Activated CD4-positive, alpha-beta T cell treated with anti-CD3 and anti-CD28 coated beads, Interleukin-2, amount 50 U/mL, for 1 hour (primary cell): ENCODE measurements around the gene KDM1B.

Experiments
- DNase-seq: peaks from one replicate; pipeline ENCODE4 v3.0.0-alpha.2; 2020

KDM1B gene

DNA sequence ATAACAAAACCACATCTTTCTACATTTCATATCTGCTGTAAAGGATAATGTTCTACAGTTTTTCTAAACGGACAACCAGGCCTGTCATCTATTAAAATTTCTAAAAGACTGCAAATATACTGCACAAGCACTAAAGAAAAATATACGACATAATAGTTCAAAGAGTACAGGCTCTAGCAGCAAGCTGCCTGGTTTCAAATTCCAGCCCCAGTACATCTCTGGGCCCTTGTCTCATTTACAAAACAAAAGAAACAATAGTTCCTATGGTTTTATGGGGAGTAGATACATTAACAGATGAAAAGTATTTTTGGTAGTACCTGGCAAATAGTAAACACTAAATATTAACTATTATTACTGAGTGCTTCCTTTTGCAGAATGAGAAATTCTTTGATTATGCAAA is 85.0 kb downstream of the KDM1B start:
- DNase-seq = no peak

GRCh38 chr6:18241208-18242038 is 86.2 kb downstream of the KDM1B start:
- no peak for DNase-seq

DNA sequence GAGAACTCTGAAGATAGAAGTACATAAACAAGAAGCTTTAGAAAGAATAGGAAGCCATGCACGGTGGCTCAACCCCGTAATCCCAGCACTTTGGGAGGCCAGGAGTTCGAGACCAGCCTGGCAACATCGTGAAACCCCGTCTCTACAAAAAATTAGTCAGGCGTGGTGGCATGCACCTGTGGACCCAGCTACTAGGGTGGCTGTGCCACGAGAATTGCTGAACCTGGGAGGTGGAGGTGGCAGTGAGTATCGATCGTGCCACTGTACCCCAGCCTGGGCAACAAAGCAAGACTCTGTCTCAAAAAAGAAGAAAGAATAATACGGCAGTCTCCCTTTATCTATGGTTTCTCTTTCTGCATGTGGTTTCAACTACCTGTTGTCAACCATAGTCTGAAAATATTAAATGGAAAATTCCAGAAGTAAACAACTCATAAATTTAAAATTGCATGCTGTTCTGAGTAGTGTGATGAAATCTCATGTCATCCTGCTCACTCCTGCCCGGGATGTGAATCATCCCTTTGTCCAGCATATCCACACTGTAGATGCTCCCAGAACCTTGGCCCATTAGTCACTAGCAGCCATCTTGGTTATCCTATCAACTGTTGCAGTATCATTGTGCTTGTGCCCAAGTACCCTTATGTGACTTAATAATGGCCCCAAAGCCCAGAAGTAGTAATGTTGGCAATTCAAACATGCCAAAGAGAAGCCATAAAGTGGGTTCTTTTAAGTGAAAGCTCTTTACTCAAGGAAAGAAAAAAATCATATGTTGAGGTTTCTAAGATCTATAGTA is 87.0 kb downstream of the KDM1B start:
- DNase-seq = no peak

DNA sequence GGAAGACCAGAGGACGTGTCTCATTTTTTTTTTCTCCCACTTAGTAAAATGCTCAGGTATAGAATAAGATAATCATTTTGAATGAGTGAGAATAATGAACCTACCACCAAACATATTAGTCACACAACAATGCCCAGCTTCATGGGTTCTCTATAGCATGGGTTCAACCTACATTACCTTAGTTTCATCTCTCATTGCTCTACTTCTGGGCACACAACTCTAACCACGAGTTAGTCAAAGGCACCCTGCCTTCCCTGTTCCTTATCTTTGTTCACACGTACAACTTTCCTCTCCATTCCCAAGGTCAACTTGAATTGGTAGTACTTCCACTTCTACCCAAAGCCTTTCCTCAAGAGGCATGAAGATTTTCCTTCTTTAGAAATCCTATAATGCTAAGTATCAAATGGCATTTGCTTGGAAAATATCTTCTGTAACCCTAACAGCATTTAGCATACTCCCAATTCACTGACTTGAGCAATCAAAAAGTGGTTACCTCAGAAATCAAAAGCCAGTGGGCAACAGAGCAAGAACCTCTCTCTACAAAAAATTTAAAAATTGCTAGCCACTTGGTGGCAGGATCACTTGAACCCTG is 88.2 kb downstream of the KDM1B start:
- no peak for DNase-seq

GRCh38 chr6:18244251-18244650 is 89.0 kb downstream of the KDM1B start:
- no peak for DNase-seq

GRCh38 chr6:18245079-18245478 is 89.9 kb downstream of the KDM1B start:
- DNase-seq = no peak

DNA sequence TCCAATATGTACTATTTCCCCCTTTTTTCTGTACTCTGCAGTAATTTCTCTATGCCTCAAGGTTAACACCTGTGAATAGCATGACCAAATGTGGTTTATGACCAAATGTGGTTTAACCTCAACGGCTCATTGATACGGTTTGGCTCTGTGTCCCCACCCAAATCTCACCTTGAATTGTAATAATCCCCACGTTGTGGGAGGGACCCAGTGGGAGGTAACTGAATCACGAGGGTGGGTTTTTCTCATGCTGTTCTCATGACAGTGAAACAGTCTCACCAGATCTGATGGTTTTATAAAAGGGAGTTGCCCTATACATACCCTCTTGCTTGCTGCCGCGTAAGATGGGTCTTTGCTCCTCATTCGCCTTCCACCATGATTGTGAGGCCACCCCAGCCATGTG is 90.4 kb downstream of the KDM1B start:
- DNase-seq = no peak

- DNase-seq = no peak
These were observed 91.0 kb downstream of the KDM1B start for GRCh38 chr6:18246205-18246604.

GRCh38 chr6:18247002-18247401 is 91.8 kb downstream of the KDM1B start:
- no peak for DNase-seq

GRCh38 chr6:18248698-18249097 is 93.5 kb downstream of the KDM1B start:
- DNase-seq = no peak

GRCh38 chr6:18249271-18249670 is 94.0 kb downstream of the KDM1B start:
- DNase-seq = no peak

DNA sequence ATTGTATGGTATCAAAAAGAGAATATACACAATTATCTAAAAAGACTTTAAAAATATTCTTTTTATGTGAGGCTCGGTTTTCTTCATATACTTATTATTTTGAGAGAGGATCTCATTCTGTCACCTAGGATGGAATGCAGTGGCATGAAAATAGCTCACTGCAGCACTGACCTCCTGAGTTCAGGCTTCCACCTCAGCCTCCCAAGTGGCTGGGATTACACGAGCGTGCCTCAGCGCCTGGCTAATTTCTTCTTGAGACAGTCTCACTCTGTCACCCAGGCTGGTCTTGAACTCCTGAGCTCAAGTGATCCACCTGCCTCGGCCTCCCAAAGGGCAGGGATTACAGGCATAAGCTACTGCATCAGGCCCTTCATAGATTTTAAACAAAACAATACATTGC is 98.4 kb downstream of the KDM1B start:
- DNase-seq = no peak

DNA sequence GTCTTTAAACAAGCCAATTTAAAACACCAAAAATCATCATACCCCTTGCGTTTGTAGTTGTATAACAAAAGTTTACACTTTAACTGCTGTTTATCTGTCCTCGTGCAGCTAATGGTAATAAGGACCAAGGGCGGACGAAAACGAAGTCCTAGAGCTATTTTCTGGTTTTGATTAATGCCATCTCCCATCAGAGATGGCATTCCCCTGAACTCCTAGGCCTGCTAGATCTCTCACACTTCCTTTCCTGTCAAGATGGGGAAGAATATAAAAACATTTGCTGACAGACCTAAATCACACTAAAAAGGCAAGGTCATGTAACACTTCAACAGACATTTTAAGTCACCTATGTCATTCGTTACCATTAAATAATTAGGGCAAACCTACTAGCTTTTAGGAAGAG is 99.6 kb downstream of the KDM1B start:
- DNase-seq = no peak

DNA sequence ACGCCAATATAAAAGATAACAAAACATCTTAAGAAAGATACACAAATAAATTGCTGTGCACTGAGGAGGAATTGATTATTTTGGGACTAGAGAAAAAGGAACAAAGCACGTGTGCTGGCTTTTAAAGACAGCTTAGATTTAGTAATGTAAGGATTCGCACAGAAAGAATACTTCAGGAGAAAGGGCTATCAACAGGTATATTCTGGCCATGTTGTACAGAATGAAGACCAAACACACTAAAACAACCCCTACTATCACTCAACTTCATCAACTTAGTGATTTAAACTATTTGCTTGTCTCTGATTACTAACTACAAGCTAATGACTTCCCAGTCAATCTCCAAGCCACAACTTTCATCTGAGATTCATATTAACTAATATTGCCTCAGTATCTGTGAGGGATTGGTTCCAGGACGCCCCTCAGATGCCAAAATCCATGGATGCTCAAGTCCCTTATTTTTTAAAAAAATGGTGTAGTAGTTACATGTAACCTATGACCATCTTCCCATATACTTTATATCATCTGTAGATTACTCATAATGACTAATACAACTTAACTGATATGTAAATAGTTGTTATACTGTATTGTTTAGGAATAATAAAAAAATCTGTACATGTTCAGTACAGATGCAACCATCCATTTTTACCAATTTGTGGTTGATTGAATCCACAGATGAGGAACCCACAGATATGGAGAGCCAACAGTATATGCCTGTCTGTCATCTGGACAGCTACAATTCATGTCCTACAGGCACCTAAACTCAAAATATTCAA is 104.6 kb downstream of the KDM1B start:
- no peak for DNase-seq

DNA sequence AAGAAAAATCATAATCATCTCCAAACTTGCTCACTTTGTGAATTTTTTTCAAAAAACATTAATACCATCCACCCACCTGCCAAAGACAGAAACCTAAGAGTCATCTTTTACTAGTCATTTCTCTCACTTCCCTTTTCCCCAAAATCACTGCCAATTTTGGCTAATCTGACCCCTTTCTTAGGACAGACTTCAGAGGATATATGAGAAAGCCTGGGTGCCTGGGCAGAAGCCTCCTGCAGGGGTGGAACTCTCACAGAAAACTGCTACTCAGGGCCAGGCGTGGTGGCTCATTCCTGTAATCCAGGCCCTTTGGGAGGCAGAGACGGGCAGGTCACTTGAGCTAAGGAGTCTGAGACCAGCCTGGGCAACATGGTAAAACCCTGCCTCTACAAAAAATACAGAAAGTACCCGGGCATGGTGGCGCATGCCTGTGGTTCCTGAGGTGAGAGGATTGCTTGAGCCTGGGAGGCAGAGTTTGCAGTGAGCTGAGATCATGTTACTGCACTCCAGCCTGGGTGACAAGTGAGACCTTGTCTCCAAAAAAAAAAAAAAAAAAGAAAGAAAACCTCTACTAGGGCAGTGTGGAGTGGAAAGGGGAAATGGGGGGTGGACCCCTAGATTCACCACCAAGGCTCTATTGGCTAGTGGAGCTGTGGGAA is 105.4 kb downstream of the KDM1B start:
- no peak for DNase-seq

DNA sequence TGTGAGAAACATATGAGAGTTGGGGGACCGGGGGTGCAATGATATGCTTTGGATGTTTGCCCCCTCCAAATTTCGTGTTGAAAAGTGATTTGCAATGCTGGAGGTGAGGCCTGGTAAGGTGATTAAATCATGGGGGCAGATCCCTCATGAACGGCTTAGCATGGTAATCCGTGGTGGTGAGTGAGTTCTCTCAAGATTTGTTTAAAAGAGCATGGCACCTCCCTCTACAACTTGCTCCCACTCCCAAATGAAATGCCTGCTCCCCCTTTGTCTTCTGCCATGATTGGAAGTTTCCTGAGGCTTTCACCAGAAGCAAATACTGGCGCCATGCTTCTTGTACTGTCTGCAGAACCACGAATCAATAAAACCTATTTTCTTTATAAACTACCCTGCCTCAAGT is 106.7 kb downstream of the KDM1B start:
- DNase-seq = no peak

- DNase-seq = peak; percentile 23
These were observed 107.6 kb downstream of the KDM1B start for GRCh38 chr6:18262702-18263417.

- peak; percentile 21 for DNase-seq
These were observed 108.4 kb downstream of the KDM1B start for GRCh38 chr6:18263418-18264218.

GRCh38 chr6:18264219-18264922 is 109.1 kb downstream of the KDM1B start, which contains the start of gene DEK:
TSS of gene DEK (minus strand) at chr6:18264530. CDS start at chr6:18263987, 543 bp downstream.
- DNase-seq = peak; percentile 87

- DNase-seq = no peak
These were observed 109.7 kb downstream of the KDM1B start for GRCh38 chr6:18264923-18265377.
